ENCODE measurements around the gene XG.
"Not testable (repeated sequence)": the region's sequence is repeated elsewhere in the genome, so short reads cannot be mapped to it uniquely, and the experiment has no call there.

Gene XG

GRCh38 chrX:2751874-2752300 is at the start of gene XG:
TSS of gene XG (plus strand) at chrX:2752040. CDS start at chrX:2752275, 235 bp downstream.
- H2AFZ ChIP-seq (ENCODE audit: low read length); H3K9me3 ChIP-seq (replicated peaks; ENCODE audit: insufficient read depth, low read length); H3K9me2 ChIP-seq (replicated peaks; ENCODE audit: insufficient read depth, low read length); H3F3A ChIP-seq (ENCODE audit: insufficient read depth, low read length); H3K27ac ChIP-seq (ENCODE audit: low read length); H3K79me2 ChIP-seq (ENCODE audit: low read length); H4K20me1 ChIP-seq (ENCODE audit: insufficient read depth, low read length); DNase-seq; H3K4me3 ChIP-seq (ENCODE audit: low read length); H3K4me2 ChIP-seq (ENCODE audit: low read depth, low read length); H3K9ac ChIP-seq (ENCODE audit: low read length); H3K36me3 ChIP-seq (replicated peaks; ENCODE audit: insufficient read depth, low read length); H3K27me3 ChIP-seq (replicated peaks; ENCODE audit: insufficient read depth, low read length); H3K4me1 ChIP-seq (ENCODE audit: low read length): not testable (repeated sequence)

GRCh38 chrX:2703991-2704369 is 47.9 kb upstream of the XG start:
- H3K4me2 ChIP-seq (ENCODE audit: low read depth, low read length) = no peak overlapping the region
- no peak overlapping the region for H3K4me3 ChIP-seq (ENCODE audit: low read length)
- H3K9me3 ChIP-seq (replicated peaks; ENCODE audit: insufficient read depth, low read length) = no peaks in the 10 kb centered on the region
- no peaks in the 10 kb centered on the region for H3F3A ChIP-seq (ENCODE audit: insufficient read depth, low read length)
- TF ChIP-seq EZH2 (optimal IDR thresholded peaks at IDR 0.05; ENCODE audit: low read depth, low read length) = no peak
- no peak for TF ChIP-seq CTCF (IDR thresholded peaks at IDR 0.05; ENCODE audit: low read length)
- TF ChIP-seq EZH2phosphoT487 (IDR thresholded peaks at IDR 0.05; ENCODE audit: low read length) = no peak
- no peak overlapping the region for H2AFZ ChIP-seq (ENCODE audit: low read length)
- no peaks in the 10 kb centered on the region for H4K20me1 ChIP-seq (ENCODE audit: insufficient read depth, low read length)
- no peaks in the 10 kb centered on the region for H3K36me3 ChIP-seq (replicated peaks; ENCODE audit: insufficient read depth, low read length)
- no peaks in the 10 kb centered on the region for H3K79me2 ChIP-seq (ENCODE audit: low read length)
- H3K27ac ChIP-seq (ENCODE audit: low read length) = no peak overlapping the region
- no peaks in the 10 kb centered on the region for H3K4me1 ChIP-seq (ENCODE audit: low read length)
- no peak for DNase-seq
- H3K9ac ChIP-seq (ENCODE audit: low read length) = no peak overlapping the region
- no peaks in the 10 kb centered on the region for H3K9me2 ChIP-seq (replicated peaks; ENCODE audit: insufficient read depth, low read length)
- H3K27me3 ChIP-seq (replicated peaks; ENCODE audit: insufficient read depth, low read length) = no peaks in the 10 kb centered on the region

GRCh38 chrX:2705046-2705832 is 46.6 kb upstream of the XG start:
- H2AFZ ChIP-seq (ENCODE audit: low read length) = no peak overlapping the region
- no peak overlapping the region for H3K4me2 ChIP-seq (ENCODE audit: low read depth, low read length)
- no peaks in the 10 kb centered on the region for H3K4me1 ChIP-seq (ENCODE audit: low read length)
- H4K20me1 ChIP-seq (ENCODE audit: insufficient read depth, low read length) = no peaks in the 10 kb centered on the region
- H3K9me3 ChIP-seq (replicated peaks; ENCODE audit: insufficient read depth, low read length) = no peaks in the 10 kb centered on the region
- no peak overlapping the region for H3K4me3 ChIP-seq (ENCODE audit: low read length)
- no peak for TF ChIP-seq CTCF (IDR thresholded peaks at IDR 0.05; ENCODE audit: low read length)
- no peak for TF ChIP-seq EZH2phosphoT487 (IDR thresholded peaks at IDR 0.05; ENCODE audit: low read length)
- H3K79me2 ChIP-seq (ENCODE audit: low read length) = no peaks in the 10 kb centered on the region
- no peak overlapping the region for H3K27ac ChIP-seq (ENCODE audit: low read length)
- no peaks in the 10 kb centered on the region for H3F3A ChIP-seq (ENCODE audit: insufficient read depth, low read length)
- H3K9me2 ChIP-seq (replicated peaks; ENCODE audit: insufficient read depth, low read length) = no peaks in the 10 kb centered on the region
- no peaks in the 10 kb centered on the region for H3K27me3 ChIP-seq (replicated peaks; ENCODE audit: insufficient read depth, low read length)
- H3K36me3 ChIP-seq (replicated peaks; ENCODE audit: insufficient read depth, low read length) = no peaks in the 10 kb centered on the region
- no peak overlapping the region for H3K9ac ChIP-seq (ENCODE audit: low read length)
- no peak for DNase-seq

- TF ChIP-seq EZH2 (optimal IDR thresholded peaks at IDR 0.05; ENCODE audit: low read depth, low read length) = no peak
- TF ChIP-seq EZH2phosphoT487 (IDR thresholded peaks at IDR 0.05; ENCODE audit: low read length) = no peak
- no peak for TF ChIP-seq CTCF (IDR thresholded peaks at IDR 0.05; ENCODE audit: low read length)
- H3K36me3 ChIP-seq (replicated peaks; ENCODE audit: insufficient read depth, low read length) = no peaks in the 10 kb centered on the region
- H3K9me3 ChIP-seq (replicated peaks; ENCODE audit: insufficient read depth, low read length) = no peaks in the 10 kb centered on the region
- no peaks in the 10 kb centered on the region for H4K20me1 ChIP-seq (ENCODE audit: insufficient read depth, low read length)
- H3K9ac ChIP-seq (ENCODE audit: low read length) = no peak overlapping the region
- no peak overlapping the region for H2AFZ ChIP-seq (ENCODE audit: low read length)
- H3K27ac ChIP-seq (ENCODE audit: low read length) = peak overlapping the region; percentile 4; the same call in 1 of the 2 replicates
- H3K79me2 ChIP-seq (ENCODE audit: low read length) = no peaks in the 10 kb centered on the region
- H3K4me1 ChIP-seq (ENCODE audit: low read length) = no peaks in the 10 kb centered on the region
- H3F3A ChIP-seq (ENCODE audit: insufficient read depth, low read length) = no peaks in the 10 kb centered on the region
- H3K4me3 ChIP-seq (ENCODE audit: low read length) = no peak overlapping the region
- H3K4me2 ChIP-seq (ENCODE audit: low read depth, low read length) = no peak overlapping the region
- no peaks in the 10 kb centered on the region for H3K27me3 ChIP-seq (replicated peaks; ENCODE audit: insufficient read depth, low read length)
- no peaks in the 10 kb centered on the region for H3K9me2 ChIP-seq (replicated peaks; ENCODE audit: insufficient read depth, low read length)
- no peak for DNase-seq
Observed at GRCh38 chrX:2707334-2707760, 44.5 kb upstream of the XG start.
